PC-9 (cell line): Measurements from ENCODE around the gene TNNI3K.

Experiments
- EZH2 ChIP-seq: fragments of 200-600 bp; sonication (generic); IDR thresholded peaks from 2 replicates; pipeline ENCODE4 v1.8.0; 2017; ENCODE audit warnings: antibody characterized with exemption, low read depth
- TF ChIP-seq, protein P1 (sequence below): fragments of 200-600 bp; sonication (generic); conservative IDR thresholded peaks from 2 replicates; pipeline ENCODE4 v1.6.1; 2017; ENCODE audit warnings: mixed run types, antibody characterized with exemption, mild to moderate bottlenecking, moderate library complexity

DNA sequence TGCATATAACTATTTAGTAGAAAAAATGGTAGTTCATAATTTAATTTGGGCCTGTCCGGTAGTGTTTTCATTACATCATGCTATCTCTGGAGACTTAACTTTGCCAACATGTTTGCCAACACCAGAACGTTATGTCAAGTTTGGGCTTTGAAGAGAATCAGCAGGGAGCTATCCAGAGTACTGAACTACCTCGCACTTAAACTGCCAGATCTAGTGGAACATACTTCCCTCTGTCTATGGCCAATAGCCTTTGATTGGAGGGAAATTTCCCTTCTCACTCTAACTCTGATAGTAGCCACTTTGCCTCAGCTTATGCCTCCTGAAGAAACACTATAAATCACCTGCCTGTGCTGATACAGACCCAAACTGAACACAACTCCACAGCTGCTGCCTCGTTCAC is 267.2 kb downstream of the TNNI3K start:
- TF ChIP-seq, protein P1, sequence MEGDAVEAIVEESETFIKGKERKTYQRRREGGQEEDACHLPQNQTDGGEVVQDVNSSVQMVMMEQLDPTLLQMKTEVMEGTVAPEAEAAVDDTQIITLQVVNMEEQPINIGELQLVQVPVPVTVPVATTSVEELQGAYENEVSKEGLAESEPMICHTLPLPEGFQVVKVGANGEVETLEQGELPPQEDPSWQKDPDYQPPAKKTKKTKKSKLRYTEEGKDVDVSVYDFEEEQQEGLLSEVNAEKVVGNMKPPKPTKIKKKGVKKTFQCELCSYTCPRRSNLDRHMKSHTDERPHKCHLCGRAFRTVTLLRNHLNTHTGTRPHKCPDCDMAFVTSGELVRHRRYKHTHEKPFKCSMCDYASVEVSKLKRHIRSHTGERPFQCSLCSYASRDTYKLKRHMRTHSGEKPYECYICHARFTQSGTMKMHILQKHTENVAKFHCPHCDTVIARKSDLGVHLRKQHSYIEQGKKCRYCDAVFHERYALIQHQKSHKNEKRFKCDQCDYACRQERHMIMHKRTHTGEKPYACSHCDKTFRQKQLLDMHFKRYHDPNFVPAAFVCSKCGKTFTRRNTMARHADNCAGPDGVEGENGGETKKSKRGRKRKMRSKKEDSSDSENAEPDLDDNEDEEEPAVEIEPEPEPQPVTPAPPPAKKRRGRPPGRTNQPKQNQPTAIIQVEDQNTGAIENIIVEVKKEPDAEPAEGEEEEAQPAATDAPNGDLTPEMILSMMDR, result no peak
- TF ChIP-seq EZH2, result no peak
